ENCODE results near the gene TEDDM1.

DNA sequence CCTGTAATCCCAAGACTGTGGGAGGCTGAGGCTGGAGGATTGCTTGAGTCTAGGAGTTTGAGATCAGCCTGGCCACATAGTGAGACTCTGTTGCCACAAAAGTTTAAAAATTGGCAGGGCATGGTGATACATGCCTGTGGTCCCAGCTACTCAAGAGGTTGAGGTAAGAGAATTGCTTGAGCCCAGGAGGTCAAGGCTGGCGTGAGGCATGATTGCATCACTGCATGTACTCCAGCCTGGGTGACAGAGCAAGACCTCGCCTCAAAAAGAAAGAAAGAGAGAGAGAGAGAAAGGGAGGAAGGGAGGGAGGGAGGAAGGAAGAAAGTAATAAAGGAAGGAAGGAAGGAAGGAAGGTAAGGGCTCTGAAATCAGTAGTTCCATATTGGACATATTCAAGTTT lies 33.9 kb downstream of the TEDDM1 start:
- TF ChIP-seq EZH2 (IDR thresholded peaks at IDR 0.05; ENCODE audit: borderline replicate concordance, low read depth, low read length, severe bottlenecking) (no peak), POLR2AphosphoS5 (IDR thresholded peaks at IDR 0.05; ENCODE audit: insufficient read depth, low read depth, low read length) (no peak), FOS (IDR thresholded peaks at IDR 0.05; ENCODE audit: borderline replicate concordance, insufficient read depth, low read length) (no peak), POLR2A (IDR thresholded peaks at IDR 0.05; ENCODE audit: low read depth, low read length) (no peak), MYC (IDR thresholded peaks at IDR 0.05; ENCODE audit: low read depth, low read length) (no peak)
- TF ChIP-seq, protein P1, sequence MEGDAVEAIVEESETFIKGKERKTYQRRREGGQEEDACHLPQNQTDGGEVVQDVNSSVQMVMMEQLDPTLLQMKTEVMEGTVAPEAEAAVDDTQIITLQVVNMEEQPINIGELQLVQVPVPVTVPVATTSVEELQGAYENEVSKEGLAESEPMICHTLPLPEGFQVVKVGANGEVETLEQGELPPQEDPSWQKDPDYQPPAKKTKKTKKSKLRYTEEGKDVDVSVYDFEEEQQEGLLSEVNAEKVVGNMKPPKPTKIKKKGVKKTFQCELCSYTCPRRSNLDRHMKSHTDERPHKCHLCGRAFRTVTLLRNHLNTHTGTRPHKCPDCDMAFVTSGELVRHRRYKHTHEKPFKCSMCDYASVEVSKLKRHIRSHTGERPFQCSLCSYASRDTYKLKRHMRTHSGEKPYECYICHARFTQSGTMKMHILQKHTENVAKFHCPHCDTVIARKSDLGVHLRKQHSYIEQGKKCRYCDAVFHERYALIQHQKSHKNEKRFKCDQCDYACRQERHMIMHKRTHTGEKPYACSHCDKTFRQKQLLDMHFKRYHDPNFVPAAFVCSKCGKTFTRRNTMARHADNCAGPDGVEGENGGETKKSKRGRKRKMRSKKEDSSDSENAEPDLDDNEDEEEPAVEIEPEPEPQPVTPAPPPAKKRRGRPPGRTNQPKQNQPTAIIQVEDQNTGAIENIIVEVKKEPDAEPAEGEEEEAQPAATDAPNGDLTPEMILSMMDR (IDR thresholded peaks at IDR 0.05; ENCODE audit: extremely low read depth in 1 of 2, insufficient read depth in 1 of 2, low read depth in 1 of 2, low read length in 2 of 2) = no peak
- TF ChIP-seq, protein P2, sequence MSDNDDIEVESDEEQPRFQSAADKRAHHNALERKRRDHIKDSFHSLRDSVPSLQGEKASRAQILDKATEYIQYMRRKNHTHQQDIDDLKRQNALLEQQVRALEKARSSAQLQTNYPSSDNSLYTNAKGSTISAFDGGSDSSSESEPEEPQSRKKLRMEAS (IDR thresholded peaks at IDR 0.05; ENCODE audit: insufficient read depth, insufficient read length) = no peak

Measured in endothelial cell of umbilical vein (primary cell).